Endodermal cell (in vitro differentiated cells): ENCODE data around the gene PTPA. TPM values are rescaled to one million over a fixed set of nuclear protein-coding genes. Genes with fewer than 3 reads are reported as not detected.

Experiments
- DNase-seq: peaks from one replicate; pipeline ENCODE4 v3.0.0-alpha.2; 2017
- H3K27ac ChIP-seq: 2 replicates; pipeline ENCODE4 v1.5.1; 2013; ENCODE audit warnings: mild to moderate bottlenecking, low read depth, low read length, moderate library complexity
- H3K27me3 ChIP-seq: 2 replicates; pipeline ENCODE4 v1.6.1; 2013; ENCODE audit warnings: mild to moderate bottlenecking, low read length, moderate library complexity; ENCODE audit not compliant: insufficient read depth, control insufficient read depth, poor library complexity, severe bottlenecking
- H3K36me3 ChIP-seq: 2 replicates; pipeline ENCODE4 v1.7.0; 2013; ENCODE audit warnings: mild to moderate bottlenecking, low read length, moderate library complexity; ENCODE audit not compliant: control insufficient read depth, insufficient read depth
- H3K4me1 ChIP-seq: one replicate; pipeline ENCODE4 v1.7.0; 2013; ENCODE audit warnings: low read length; ENCODE audit not compliant: control insufficient read depth, insufficient read depth
- H3K4me3 ChIP-seq: 2 replicates; pipeline ENCODE4 v1.5.1; 2013; ENCODE audit warnings: mild to moderate bottlenecking, low read length, moderate library complexity
- H3K9ac ChIP-seq: 2 replicates; pipeline ENCODE4 v1.6.1; 2013; ENCODE audit warnings: mild to moderate bottlenecking, low read length, moderate library complexity; ENCODE audit not compliant: poor library complexity, severe bottlenecking; ENCODE audit errors: extremely low read depth
- H3K9me3 ChIP-seq: 2 replicates; pipeline ENCODE4 v1.6.1; 2013; ENCODE audit warnings: mild to moderate bottlenecking, low read length, moderate library complexity; ENCODE audit not compliant: control insufficient read depth
- H3K27ac Mint-ChIP-seq: 2 replicates; pipeline ENCODE4 v1.8.0; 2020; ENCODE audit warnings: mixed read lengths
- H3K27me3 Mint-ChIP-seq: 2 replicates; pipeline ENCODE4 v1.8.0; 2021; ENCODE audit warnings: mild to moderate bottlenecking, mixed read lengths; ENCODE audit not compliant: insufficient read depth
- H3K36me3 Mint-ChIP-seq: 2 replicates; pipeline ENCODE4 v1.8.0; 2020; ENCODE audit warnings: low read depth, mixed read lengths
- H3K4me1 Mint-ChIP-seq: 2 replicates; pipeline ENCODE4 v1.8.0; 2020; ENCODE audit warnings: mixed read lengths
- H3K4me3 Mint-ChIP-seq: 2 replicates; pipeline ENCODE4 v1.8.0; 2020; ENCODE audit warnings: mild to moderate bottlenecking, moderate library complexity, mixed read lengths
- H3K9me3 Mint-ChIP-seq: 2 replicates; pipeline ENCODE4 v1.8.0; 2020; ENCODE audit warnings: mild to moderate bottlenecking, mixed read lengths
- WGBS, 2 experiments: methylation state at CpG; one replicate each; pipeline versions ENCODE4 v1.1.5 to v1.1.7; 2013; ENCODE audit warnings: missing lambda C conversion rate in 2 of 2, mixed read lengths in 1 of 2; ENCODE audit not compliant: insufficient coverage in 1 of 2, insufficient read length in 1 of 2; 5-methylcytosine and 5-hydroxymethylcytosine counted together
- total RNA-seq, 2 donors: library from RNA; stranded (reverse); fragmentation: NEBNext Ultra II Directional in 1 of 2; extraction: Animal tissue kit (Norgen Biotek cat#: 25700) in 1 of 2; gene quantifications; 2 replicates in 1 of 2; 3 replicates in 1 of 2; pipeline ENCODE4 v1.2.1, GENCODE V29; 2021
- TF ChIP-seq, protein P1 (sequence below): fragments of 200-600 bp; sonication (generic); conservative IDR thresholded peaks from 2 replicates; pipeline ENCODE4 v1.5.0; 2021; ENCODE audit warnings: antibody characterized with exemption, mild to moderate bottlenecking

The PTPA gene
- total RNA-seq, 2 donors from 2014 or later, result 134 to 139 TPM

DNA sequence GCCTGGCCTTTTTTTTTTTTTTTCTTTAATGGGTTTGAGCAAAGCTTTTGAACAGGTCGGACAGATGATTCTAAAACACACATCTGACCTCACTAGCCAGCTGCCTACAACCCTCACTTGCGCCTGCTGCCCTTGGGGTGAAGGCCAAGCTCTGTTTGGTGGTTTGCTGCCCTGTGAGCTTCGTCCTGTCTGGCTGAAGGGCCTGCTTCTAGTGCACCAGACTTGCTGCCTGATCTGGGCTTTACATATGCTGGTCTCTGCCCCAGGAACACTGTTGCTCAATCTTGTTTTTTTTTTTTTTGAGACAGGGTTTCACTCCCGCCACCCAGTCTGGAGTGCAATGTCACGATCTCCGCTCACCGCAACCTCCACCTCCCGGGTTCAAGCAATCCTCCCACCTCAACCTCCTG is 46.7 kb upstream of the PTPA start:
- Mint-ChIP-seq H3K4me1 (no peaks in the 10 kb centered on the region), H3K27me3 (no peaks in the 10 kb centered on the region), H3K9me3 (no peaks in the 10 kb centered on the region), H3K36me3 (peaks cover 40% of the 10 kb centered on the region), H3K4me3 (no peak overlapping the region), H3K27ac (no peak overlapping the region)
- DNase-seq, result no peak
- Histone ChIP-seq H3K4me3 (no peak overlapping the region), H3K27ac (no peak overlapping the region), H3K36me3 (peaks cover 38% of the 10 kb centered on the region), H3K27me3 (no peaks in the 10 kb centered on the region), H3K4me1 (no peaks in the 10 kb centered on the region), H3K9me3 (no peaks in the 10 kb centered on the region), H3K9ac (no peak overlapping the region)
- WGBS, 2 experiments, result 92 to 94% methylated on average over 7 to 8 of the region's 8 CpGs
- TF ChIP-seq, protein P1, sequence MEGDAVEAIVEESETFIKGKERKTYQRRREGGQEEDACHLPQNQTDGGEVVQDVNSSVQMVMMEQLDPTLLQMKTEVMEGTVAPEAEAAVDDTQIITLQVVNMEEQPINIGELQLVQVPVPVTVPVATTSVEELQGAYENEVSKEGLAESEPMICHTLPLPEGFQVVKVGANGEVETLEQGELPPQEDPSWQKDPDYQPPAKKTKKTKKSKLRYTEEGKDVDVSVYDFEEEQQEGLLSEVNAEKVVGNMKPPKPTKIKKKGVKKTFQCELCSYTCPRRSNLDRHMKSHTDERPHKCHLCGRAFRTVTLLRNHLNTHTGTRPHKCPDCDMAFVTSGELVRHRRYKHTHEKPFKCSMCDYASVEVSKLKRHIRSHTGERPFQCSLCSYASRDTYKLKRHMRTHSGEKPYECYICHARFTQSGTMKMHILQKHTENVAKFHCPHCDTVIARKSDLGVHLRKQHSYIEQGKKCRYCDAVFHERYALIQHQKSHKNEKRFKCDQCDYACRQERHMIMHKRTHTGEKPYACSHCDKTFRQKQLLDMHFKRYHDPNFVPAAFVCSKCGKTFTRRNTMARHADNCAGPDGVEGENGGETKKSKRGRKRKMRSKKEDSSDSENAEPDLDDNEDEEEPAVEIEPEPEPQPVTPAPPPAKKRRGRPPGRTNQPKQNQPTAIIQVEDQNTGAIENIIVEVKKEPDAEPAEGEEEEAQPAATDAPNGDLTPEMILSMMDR, result no peak

DNA sequence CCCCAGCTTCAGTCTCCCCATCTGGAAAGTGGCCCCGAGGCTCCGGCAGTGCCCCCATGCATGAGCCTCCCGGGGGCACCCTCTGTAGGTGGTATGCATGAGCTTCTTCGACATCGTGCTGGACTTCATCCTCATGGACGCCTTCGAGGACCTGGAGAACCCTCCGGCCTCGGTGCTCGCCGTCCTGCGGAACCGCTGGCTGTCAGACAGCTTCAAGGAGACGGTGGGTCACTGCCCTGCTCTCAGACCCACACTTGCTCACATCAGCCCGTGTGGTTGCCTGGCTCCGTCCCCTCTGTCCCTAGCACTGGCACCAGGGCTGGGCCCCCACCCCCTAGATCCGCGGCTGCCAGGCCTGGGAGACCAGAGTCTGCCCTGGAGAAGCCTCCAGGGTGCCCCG is 43.1 kb upstream of the PTPA start:
- peak; percentile 28 for DNase-seq
- Histone ChIP-seq H3K4me1 (no peaks in the 10 kb centered on the region), H3K4me3 (no peak overlapping the region), H3K27me3 (no peaks in the 10 kb centered on the region), H3K9me3 (no peaks in the 10 kb centered on the region), H3K9ac (no peak overlapping the region), H3K27ac (no peak overlapping the region), H3K36me3 (peaks cover 26% of the 10 kb centered on the region)
- H3K4me3 Mint-ChIP-seq, result no peak overlapping the region
- H3K27me3 Mint-ChIP-seq, result no peaks in the 10 kb centered on the region
- WGBS, 2 experiments, result 95 to 97% methylated on average over 10 to 19 of the region's 19 CpGs
- H3K4me1 Mint-ChIP-seq, result peaks cover 10% of the 10 kb centered on the region
- H3K9me3 Mint-ChIP-seq, result no peaks in the 10 kb centered on the region
- TF ChIP-seq, protein P1, result no peak
- H3K27ac Mint-ChIP-seq, result no peak overlapping the region
- peaks cover 32% of the 10 kb centered on the region for H3K36me3 Mint-ChIP-seq

- no peak overlapping the region for H3K4me3 Mint-ChIP-seq
- H3K4me3 ChIP-seq, result no peak overlapping the region
- H3K4me1 Mint-ChIP-seq, result peaks cover 10% of the 10 kb centered on the region
- H3K9me3 Mint-ChIP-seq, result no peaks in the 10 kb centered on the region
- H3K9ac ChIP-seq, result no peak overlapping the region
- H3K36me3 ChIP-seq, result peaks cover 26% of the 10 kb centered on the region
- WGBS, 2 experiments, result 92 to 94% methylated on average over 24 to 31 of the region's 31 CpGs
- no peak overlapping the region for H3K27ac ChIP-seq
- H3K9me3 ChIP-seq, result no peaks in the 10 kb centered on the region
- H3K27me3 ChIP-seq, result no peaks in the 10 kb centered on the region
- no peak overlapping the region for H3K27ac Mint-ChIP-seq
- H3K27me3 Mint-ChIP-seq, result no peaks in the 10 kb centered on the region
- no peaks in the 10 kb centered on the region for H3K4me1 ChIP-seq
- peaks cover 27% of the 10 kb centered on the region for H3K36me3 Mint-ChIP-seq
- peak; percentile 51 for DNase-seq
- TF ChIP-seq, protein P1, result no peak
These were observed 42.0 kb upstream of the PTPA start for GRCh38 chr9:129068990-129069861.
